ENCODE data around the gene AFF3. TPM values are rescaled to one million over a fixed set of nuclear protein-coding genes. Genes with fewer than 3 reads are reported as not detected.

Gene AFF3
- total and polyA plus RNA-seq, 9 donors: 2.4 to 7.2 (median 3.7) TPM

GRCh38 chr2:99617811-99618210 lies 524.6 kb downstream of the AFF3 start:
- peaks cover 19% of the 10 kb centered on the region for H3K4me1 ChIP-seq (ENCODE audit: control insufficient read depth, insufficient read depth, low read length)
- no peak for DNase-seq
- H3K27ac ChIP-seq (ENCODE audit: low read length): no peak overlapping the region
- 82% methylated on average over 3 of the region's 5 CpGs for WGBS (ENCODE audit: insufficient coverage)
- no peaks in the 10 kb centered on the region for H3K36me3 ChIP-seq (ENCODE audit: control insufficient read depth, insufficient read depth, low read length)
- no peaks in the 10 kb centered on the region for H3K9me3 ChIP-seq (replicated peaks; ENCODE audit: control insufficient read depth, low read depth, low read length)
- peaks cover 2% of the 10 kb centered on the region for H3K27me3 ChIP-seq (ENCODE audit: control insufficient read depth, insufficient read depth, low read length)
- no peak overlapping the region for H3K4me3 ChIP-seq (ENCODE audit: low read length)

- H3K9me3 ChIP-seq (replicated peaks; ENCODE audit: control insufficient read depth, low read depth, low read length): no peaks in the 10 kb centered on the region
- H3K27ac ChIP-seq (ENCODE audit: low read length): peak overlapping the region; percentile 8
- H3K36me3 ChIP-seq (ENCODE audit: control insufficient read depth, insufficient read depth, low read length): no peaks in the 10 kb centered on the region
- peaks cover 15% of the 10 kb centered on the region for H3K4me1 ChIP-seq (ENCODE audit: control insufficient read depth, insufficient read depth, low read length)
- H3K4me3 ChIP-seq (ENCODE audit: low read length): no peak overlapping the region
- peaks cover 2% of the 10 kb centered on the region for H3K27me3 ChIP-seq (ENCODE audit: control insufficient read depth, insufficient read depth, low read length)
- WGBS (ENCODE audit: insufficient coverage): 81% methylated on average over 10 of the region's 12 CpGs
- peak; percentile 90 for DNase-seq
Measured at GRCh38 chr2:99615247-99615771, 527.1 kb downstream of the AFF3 start.

- Histone ChIP-seq H3K36me3 (ENCODE audit: control insufficient read depth, insufficient read depth, low read length) (no peaks in the 10 kb centered on the region), H3K9me3 (replicated peaks; ENCODE audit: control insufficient read depth, low read depth, low read length) (no peaks in the 10 kb centered on the region), H3K27me3 (ENCODE audit: control insufficient read depth, insufficient read depth, low read length) (no peaks in the 10 kb centered on the region), H3K4me1 (ENCODE audit: control insufficient read depth, insufficient read depth, low read length) (peaks cover 15% of the 10 kb centered on the region), H3K4me3 (ENCODE audit: low read length) (no peak overlapping the region), H3K27ac (ENCODE audit: low read length) (no peak overlapping the region)
- 37% methylated on average over 3 of the region's 3 CpGs for WGBS (ENCODE audit: insufficient coverage)
- no peak for DNase-seq
Measured at GRCh38 chr2:99613980-99614379, 528.4 kb downstream of the AFF3 start.

- no peak overlapping the region for H3K4me3 ChIP-seq (ENCODE audit: low read length)
- H3K36me3 ChIP-seq (ENCODE audit: control insufficient read depth, insufficient read depth, low read length): no peaks in the 10 kb centered on the region
- DNase-seq: no peak
- H3K4me1 ChIP-seq (ENCODE audit: control insufficient read depth, insufficient read depth, low read length): peaks cover 17% of the 10 kb centered on the region
- no peak overlapping the region for H3K27ac ChIP-seq (ENCODE audit: low read length)
- no peaks in the 10 kb centered on the region for H3K27me3 ChIP-seq (ENCODE audit: control insufficient read depth, insufficient read depth, low read length)
- H3K9me3 ChIP-seq (replicated peaks; ENCODE audit: control insufficient read depth, low read depth, low read length): no peaks in the 10 kb centered on the region
- no CpG with 5 or more reads among the region's 6 CpGs for WGBS (ENCODE audit: insufficient coverage)
Measured at GRCh38 chr2:99611786-99612185, 530.6 kb downstream of the AFF3 start.

- Histone ChIP-seq H3K9me3 (replicated peaks; ENCODE audit: control insufficient read depth, low read depth, low read length) (no peaks in the 10 kb centered on the region), H3K4me3 (ENCODE audit: low read length) (no peak overlapping the region), H3K27me3 (ENCODE audit: control insufficient read depth, insufficient read depth, low read length) (no peaks in the 10 kb centered on the region), H3K36me3 (ENCODE audit: control insufficient read depth, insufficient read depth, low read length) (no peaks in the 10 kb centered on the region), H3K27ac (ENCODE audit: low read length) (no peak overlapping the region), H3K4me1 (ENCODE audit: control insufficient read depth, insufficient read depth, low read length) (peaks cover 17% of the 10 kb centered on the region)
- DNase-seq: no peak
- WGBS (ENCODE audit: insufficient coverage): no CpG with 5 or more reads among the region's 2 CpGs
Measured at GRCh38 chr2:99611034-99611433, 531.4 kb downstream of the AFF3 start.

- H3K9me3 ChIP-seq (replicated peaks; ENCODE audit: control insufficient read depth, low read depth, low read length): no peaks in the 10 kb centered on the region
- 76% methylated on average over 7 of the region's 11 CpGs for WGBS (ENCODE audit: insufficient coverage)
- H3K27ac ChIP-seq (ENCODE audit: low read length): no peak overlapping the region
- H3K4me3 ChIP-seq (ENCODE audit: low read length): no peak overlapping the region
- H3K27me3 ChIP-seq (ENCODE audit: control insufficient read depth, insufficient read depth, low read length): no peaks in the 10 kb centered on the region
- DNase-seq: no peak
- no peaks in the 10 kb centered on the region for H3K36me3 ChIP-seq (ENCODE audit: control insufficient read depth, insufficient read depth, low read length)
- H3K4me1 ChIP-seq (ENCODE audit: control insufficient read depth, insufficient read depth, low read length): peaks cover 13% of the 10 kb centered on the region
Measured at GRCh38 chr2:99609851-99610381, 532.5 kb downstream of the AFF3 start.

- peaks cover 11% of the 10 kb centered on the region for H3K4me1 ChIP-seq (ENCODE audit: control insufficient read depth, insufficient read depth, low read length)
- no peak overlapping the region for H3K27ac ChIP-seq (ENCODE audit: low read length)
- no peak overlapping the region for H3K4me3 ChIP-seq (ENCODE audit: low read length)
- H3K27me3 ChIP-seq (ENCODE audit: control insufficient read depth, insufficient read depth, low read length): no peaks in the 10 kb centered on the region
- DNase-seq: no peak
- WGBS (ENCODE audit: insufficient coverage): no CpG with 5 or more reads among the region's 1 CpG
- H3K9me3 ChIP-seq (replicated peaks; ENCODE audit: control insufficient read depth, low read depth, low read length): no peaks in the 10 kb centered on the region
- H3K36me3 ChIP-seq (ENCODE audit: control insufficient read depth, insufficient read depth, low read length): no peaks in the 10 kb centered on the region
Measured at GRCh38 chr2:99608861-99609260, 533.5 kb downstream of the AFF3 start.

- H3K9me3 ChIP-seq (replicated peaks; ENCODE audit: control insufficient read depth, low read depth, low read length): no peaks in the 10 kb centered on the region
- DNase-seq: peak; percentile 62
- H3K27ac ChIP-seq (ENCODE audit: low read length): no peak overlapping the region
- WGBS (ENCODE audit: insufficient coverage): 15% methylated on average over 1 of the region's 4 CpGs
- no peaks in the 10 kb centered on the region for H3K36me3 ChIP-seq (ENCODE audit: control insufficient read depth, insufficient read depth, low read length)
- H3K4me1 ChIP-seq (ENCODE audit: control insufficient read depth, insufficient read depth, low read length): peaks cover 11% of the 10 kb centered on the region
- no peak overlapping the region for H3K4me3 ChIP-seq (ENCODE audit: low read length)
- no peaks in the 10 kb centered on the region for H3K27me3 ChIP-seq (ENCODE audit: control insufficient read depth, insufficient read depth, low read length)
Measured at GRCh38 chr2:99607861-99608491, 534.4 kb downstream of the AFF3 start.

- peaks cover 16% of the 10 kb centered on the region for H3K4me1 ChIP-seq (ENCODE audit: control insufficient read depth, insufficient read depth, low read length)
- no peaks in the 10 kb centered on the region for H3K27me3 ChIP-seq (ENCODE audit: control insufficient read depth, insufficient read depth, low read length)
- WGBS (ENCODE audit: insufficient coverage): 73% methylated on average over 2 of the region's 4 CpGs
- no peak overlapping the region for H3K4me3 ChIP-seq (ENCODE audit: low read length)
- H3K36me3 ChIP-seq (ENCODE audit: control insufficient read depth, insufficient read depth, low read length): no peaks in the 10 kb centered on the region
- no peak overlapping the region for H3K27ac ChIP-seq (ENCODE audit: low read length)
- H3K9me3 ChIP-seq (replicated peaks; ENCODE audit: control insufficient read depth, low read depth, low read length): no peaks in the 10 kb centered on the region
- peak; percentile 48 for DNase-seq
Measured at GRCh38 chr2:99607454-99607853, 534.9 kb downstream of the AFF3 start.

- H3K27ac ChIP-seq (ENCODE audit: low read length): no peak overlapping the region
Measured at GRCh38 chr2:99605036-99605435, 537.4 kb downstream of the AFF3 start.

More at GRCh38 chr2:99605036-99605435, 537.4 kb downstream of the AFF3 start:
- peaks cover 3% of the 10 kb centered on the region for H3K27me3 ChIP-seq (ENCODE audit: control insufficient read depth, insufficient read depth, low read length)
- DNase-seq: peak; percentile 72
- H3K4me3 ChIP-seq (ENCODE audit: low read length): no peak overlapping the region
- H3K36me3 ChIP-seq (ENCODE audit: control insufficient read depth, insufficient read depth, low read length): no peaks in the 10 kb centered on the region
- WGBS (ENCODE audit: insufficient coverage): 50% methylated on average over 1 of the region's 7 CpGs
- H3K9me3 ChIP-seq (replicated peaks; ENCODE audit: control insufficient read depth, low read depth, low read length): no peaks in the 10 kb centered on the region
- peaks cover 25% of the 10 kb centered on the region for H3K4me1 ChIP-seq (ENCODE audit: control insufficient read depth, insufficient read depth, low read length)

Data from muscle of leg (tissue), 11 donors.